Endodermal cell (in vitro differentiated cells): ENCODE data around the gene CABP5. TPM values are rescaled to one million over a fixed set of nuclear protein-coding genes. Genes with fewer than 3 reads are reported as not detected.

Experiments
- DNase-seq: peaks from one replicate; pipeline ENCODE4 v3.0.0-alpha.2; 2017
- H3K27ac ChIP-seq: 2 replicates; pipeline ENCODE4 v1.5.1; 2013; ENCODE audit warnings: mild to moderate bottlenecking, low read depth, low read length, moderate library complexity
- H3K27me3 ChIP-seq: 2 replicates; pipeline ENCODE4 v1.6.1; 2013; ENCODE audit warnings: mild to moderate bottlenecking, low read length, moderate library complexity; ENCODE audit not compliant: insufficient read depth, control insufficient read depth, poor library complexity, severe bottlenecking
- H3K36me3 ChIP-seq: 2 replicates; pipeline ENCODE4 v1.7.0; 2013; ENCODE audit warnings: mild to moderate bottlenecking, low read length, moderate library complexity; ENCODE audit not compliant: control insufficient read depth, insufficient read depth
- H3K4me1 ChIP-seq: one replicate; pipeline ENCODE4 v1.7.0; 2013; ENCODE audit warnings: low read length; ENCODE audit not compliant: control insufficient read depth, insufficient read depth
- H3K4me3 ChIP-seq: 2 replicates; pipeline ENCODE4 v1.5.1; 2013; ENCODE audit warnings: mild to moderate bottlenecking, low read length, moderate library complexity
- H3K9ac ChIP-seq: 2 replicates; pipeline ENCODE4 v1.6.1; 2013; ENCODE audit warnings: mild to moderate bottlenecking, low read length, moderate library complexity; ENCODE audit not compliant: poor library complexity, severe bottlenecking; ENCODE audit errors: extremely low read depth
- H3K9me3 ChIP-seq: 2 replicates; pipeline ENCODE4 v1.6.1; 2013; ENCODE audit warnings: mild to moderate bottlenecking, low read length, moderate library complexity; ENCODE audit not compliant: control insufficient read depth
- H3K27ac Mint-ChIP-seq: 2 replicates; pipeline ENCODE4 v1.8.0; 2020; ENCODE audit warnings: mixed read lengths
- H3K27me3 Mint-ChIP-seq: 2 replicates; pipeline ENCODE4 v1.8.0; 2021; ENCODE audit warnings: mild to moderate bottlenecking, mixed read lengths; ENCODE audit not compliant: insufficient read depth
- H3K36me3 Mint-ChIP-seq: 2 replicates; pipeline ENCODE4 v1.8.0; 2020; ENCODE audit warnings: low read depth, mixed read lengths
- H3K4me1 Mint-ChIP-seq: 2 replicates; pipeline ENCODE4 v1.8.0; 2020; ENCODE audit warnings: mixed read lengths
- H3K4me3 Mint-ChIP-seq: 2 replicates; pipeline ENCODE4 v1.8.0; 2020; ENCODE audit warnings: mild to moderate bottlenecking, moderate library complexity, mixed read lengths
- H3K9me3 Mint-ChIP-seq: 2 replicates; pipeline ENCODE4 v1.8.0; 2020; ENCODE audit warnings: mild to moderate bottlenecking, mixed read lengths
- WGBS, 2 experiments: methylation state at CpG; one replicate each; pipeline versions ENCODE4 v1.1.5 to v1.1.7; 2013; ENCODE audit warnings: missing lambda C conversion rate in 2 of 2, mixed read lengths in 1 of 2; ENCODE audit not compliant: insufficient coverage in 1 of 2, insufficient read length in 1 of 2; 5-methylcytosine and 5-hydroxymethylcytosine counted together
- total RNA-seq, 2 donors: library from RNA; stranded (reverse); fragmentation: NEBNext Ultra II Directional in 1 of 2; extraction: Animal tissue kit (Norgen Biotek cat#: 25700) in 1 of 2; gene quantifications; 2 replicates in 1 of 2; 3 replicates in 1 of 2; pipeline ENCODE4 v1.2.1, GENCODE V29; 2021
- TF ChIP-seq, protein P1 (sequence below): fragments of 200-600 bp; sonication (generic); conservative IDR thresholded peaks from 2 replicates; pipeline ENCODE4 v1.5.0; 2021; ENCODE audit warnings: antibody characterized with exemption, mild to moderate bottlenecking

The CABP5 gene
- total RNA-seq, 2 donors from 2014 or later: not detected

DNA sequence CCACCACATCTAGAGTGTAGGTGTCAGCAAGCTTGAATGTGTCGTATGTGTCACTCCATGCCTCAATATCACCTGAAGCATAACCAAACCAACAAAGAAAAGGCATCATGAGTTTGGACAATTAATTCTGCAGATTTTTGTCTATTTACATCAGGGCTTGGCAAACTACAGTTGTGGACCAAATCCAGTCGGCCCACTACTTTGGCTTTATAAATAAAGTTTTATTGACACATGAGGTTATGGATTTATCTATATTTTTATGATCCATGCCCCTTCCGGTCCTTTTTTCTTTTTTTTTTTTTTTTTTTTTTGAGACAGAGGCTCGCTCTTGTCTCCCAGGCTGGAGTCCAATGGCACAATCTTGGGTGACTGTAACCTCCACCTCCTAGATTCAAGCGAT is 9.2 kb upstream of the CABP5 start:
- H3K36me3 Mint-ChIP-seq: no peaks in the 10 kb centered on the region
- TF ChIP-seq, protein P1, sequence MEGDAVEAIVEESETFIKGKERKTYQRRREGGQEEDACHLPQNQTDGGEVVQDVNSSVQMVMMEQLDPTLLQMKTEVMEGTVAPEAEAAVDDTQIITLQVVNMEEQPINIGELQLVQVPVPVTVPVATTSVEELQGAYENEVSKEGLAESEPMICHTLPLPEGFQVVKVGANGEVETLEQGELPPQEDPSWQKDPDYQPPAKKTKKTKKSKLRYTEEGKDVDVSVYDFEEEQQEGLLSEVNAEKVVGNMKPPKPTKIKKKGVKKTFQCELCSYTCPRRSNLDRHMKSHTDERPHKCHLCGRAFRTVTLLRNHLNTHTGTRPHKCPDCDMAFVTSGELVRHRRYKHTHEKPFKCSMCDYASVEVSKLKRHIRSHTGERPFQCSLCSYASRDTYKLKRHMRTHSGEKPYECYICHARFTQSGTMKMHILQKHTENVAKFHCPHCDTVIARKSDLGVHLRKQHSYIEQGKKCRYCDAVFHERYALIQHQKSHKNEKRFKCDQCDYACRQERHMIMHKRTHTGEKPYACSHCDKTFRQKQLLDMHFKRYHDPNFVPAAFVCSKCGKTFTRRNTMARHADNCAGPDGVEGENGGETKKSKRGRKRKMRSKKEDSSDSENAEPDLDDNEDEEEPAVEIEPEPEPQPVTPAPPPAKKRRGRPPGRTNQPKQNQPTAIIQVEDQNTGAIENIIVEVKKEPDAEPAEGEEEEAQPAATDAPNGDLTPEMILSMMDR: no peak
- peaks cover 14% of the 10 kb centered on the region for H3K9me3 Mint-ChIP-seq
- Histone ChIP-seq H3K9me3 (peaks cover 6% of the 10 kb centered on the region), H3K27ac (no peak overlapping the region), H3K36me3 (no peaks in the 10 kb centered on the region), H3K4me1 (no peaks in the 10 kb centered on the region), H3K9ac (no peak overlapping the region), H3K4me3 (no peak overlapping the region), H3K27me3 (no peaks in the 10 kb centered on the region)
- DNase-seq: no peak
- peaks cover 5% of the 10 kb centered on the region for H3K27me3 Mint-ChIP-seq
- H3K27ac Mint-ChIP-seq: no peak overlapping the region
- H3K4me3 Mint-ChIP-seq: no peak overlapping the region
- H3K4me1 Mint-ChIP-seq: no peaks in the 10 kb centered on the region
- WGBS, 2 experiments: 82% methylated on average over 3 to 5 of the region's 5 CpGs

- Histone ChIP-seq H3K4me3 (no peak overlapping the region), H3K9ac (no peak overlapping the region), H3K9me3 (peaks cover 6% of the 10 kb centered on the region), H3K36me3 (no peaks in the 10 kb centered on the region), H3K27me3 (no peaks in the 10 kb centered on the region), H3K27ac (no peak overlapping the region), H3K4me1 (no peaks in the 10 kb centered on the region)
- Mint-ChIP-seq H3K36me3 (no peaks in the 10 kb centered on the region), H3K27ac (no peak overlapping the region), H3K9me3 (peaks cover 14% of the 10 kb centered on the region), H3K4me3 (no peak overlapping the region), H3K27me3 (peaks cover 5% of the 10 kb centered on the region), H3K4me1 (no peaks in the 10 kb centered on the region)
- TF ChIP-seq, protein P1: no peak
- DNase-seq: no peak
- 86 to 87% methylated on average over 4 to 9 of the region's 10 CpGs for WGBS, 2 experiments
These were observed 7.6 kb upstream of the CABP5 start for GRCh38 chr19:48051335-48052033.

DNA sequence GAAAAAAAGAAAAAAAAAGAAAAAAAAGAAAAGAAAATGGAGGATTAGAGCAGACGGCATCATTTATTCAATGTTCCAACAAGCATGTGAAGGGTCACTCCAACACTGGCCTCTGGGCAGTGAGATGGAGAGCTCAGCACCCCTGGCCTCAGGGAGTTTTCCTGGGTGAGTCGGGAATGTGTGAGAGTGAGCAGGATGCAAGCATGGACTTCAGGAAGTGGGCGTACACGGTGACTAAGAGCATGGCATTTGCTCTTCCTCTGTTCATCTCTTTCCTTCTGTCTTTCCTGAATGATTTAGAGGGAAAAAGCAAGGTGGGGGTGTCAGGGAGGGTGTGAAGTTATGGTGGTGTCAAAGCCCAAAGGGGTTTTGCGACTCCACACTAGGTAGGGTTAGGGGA is 682 bp upstream of the CABP5 start:
- H3K9me3 ChIP-seq: no peaks in the 10 kb centered on the region
- no peaks in the 10 kb centered on the region for H3K4me1 ChIP-seq
- peaks cover 26% of the 10 kb centered on the region for H3K27me3 Mint-ChIP-seq
- no peak for DNase-seq
- no peaks in the 10 kb centered on the region for H3K27me3 ChIP-seq
- H3K4me3 ChIP-seq: no peak overlapping the region
- peaks cover 15% of the 10 kb centered on the region for H3K9me3 Mint-ChIP-seq
- H3K27ac Mint-ChIP-seq: no peak overlapping the region
- no peaks in the 10 kb centered on the region for H3K4me1 Mint-ChIP-seq
- no peak overlapping the region for H3K9ac ChIP-seq
- H3K27ac ChIP-seq: no peak overlapping the region
- H3K36me3 ChIP-seq: no peaks in the 10 kb centered on the region
- H3K4me3 Mint-ChIP-seq: no peak overlapping the region
- TF ChIP-seq, protein P1: no peak
- 89 to 93% methylated on average over 3 to 5 of the region's 5 CpGs for WGBS, 2 experiments
- no peaks in the 10 kb centered on the region for H3K36me3 Mint-ChIP-seq
